Measurements from ENCODE around the gene LSM4. TPM values are rescaled to one million over a fixed set of nuclear protein-coding genes. Genes with fewer than 3 reads are reported as not detected.
A peak's percentile ranks its signal among the peaks of the same experiment; 100 is the strongest.

Gene LSM4
- total and polyA plus RNA-seq, 10 of the 15 experiments (the other 5 are each of a cell fraction or from before 2014, with no cell fraction given) = 12.6 to 652 (median 217) TPM

DNA sequence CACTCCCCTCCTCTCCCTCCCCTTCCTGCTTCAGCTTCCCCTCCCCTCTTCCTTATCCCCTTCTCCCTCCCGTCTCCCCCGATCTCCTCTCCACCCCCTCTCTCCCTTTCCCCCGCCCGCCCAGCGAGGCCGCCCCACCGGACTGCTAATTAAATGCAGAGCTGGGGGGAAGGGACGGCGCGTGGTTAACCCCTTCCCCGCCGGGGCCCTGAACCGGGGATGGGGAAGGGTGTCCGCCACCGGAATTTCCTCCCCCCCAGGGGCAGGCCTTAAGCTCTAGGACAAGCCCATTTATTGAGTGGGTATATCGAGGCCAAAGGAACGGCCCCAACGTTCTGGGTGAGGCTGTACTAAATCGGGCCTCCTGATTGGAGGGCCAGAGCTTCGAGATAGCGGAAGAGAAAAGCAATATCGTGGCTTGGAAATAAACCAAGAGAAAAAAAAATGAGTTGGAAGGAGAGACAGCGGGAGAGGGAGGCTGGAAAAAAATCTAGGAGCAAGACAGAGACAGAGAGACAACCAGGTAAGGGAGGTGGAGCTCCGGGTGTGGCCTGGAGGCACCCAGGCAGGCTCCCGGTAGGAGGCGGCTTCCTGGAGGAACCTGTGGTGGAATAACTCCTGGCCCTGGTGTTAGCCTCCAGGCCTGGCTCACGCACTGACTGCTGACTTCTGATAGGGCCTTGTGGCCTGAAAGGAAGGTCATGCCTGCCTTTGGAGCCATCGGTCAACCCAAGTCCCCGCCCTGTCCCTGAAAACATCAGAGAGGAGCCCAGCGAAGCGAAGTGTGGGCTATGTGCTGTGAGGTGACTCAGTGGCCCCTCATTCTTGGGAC, 29.9 kb downstream of the LSM4 start (continued):
- TF ChIP-seq CTCF (IDR thresholded peaks at IDR 0.05 in 2 of 3, conservative IDR thresholded peaks at IDR 0.05 in 1 of 3; ENCODE audit: control insufficient read depth in 2 of 3, extremely low read depth in 1 of 3, insufficient read depth in 1 of 3, low read depth in 3 of 3, low read length in 3 of 3) = no peak
- peak; percentile 24 for TF ChIP-seq E4F1 (IDR thresholded peaks at IDR 0.05; ENCODE audit: borderline replicate concordance, partially characterized antibody)
- TF ChIP-seq CBX3 (IDR thresholded peaks at IDR 0.05; ENCODE audit: borderline replicate concordance, low read depth) = no peak
- TF ChIP-seq IKZF1 (conservative IDR thresholded peaks at IDR 0.05) = peak; percentile 46
- no peak for TF ChIP-seq RUNX3 (IDR thresholded peaks at IDR 0.05; ENCODE audit: low read length)
- TF ChIP-seq TCF7 (IDR thresholded peaks at IDR 0.05; ENCODE audit: borderline replicate concordance) = no peak
- TF ChIP-seq SMARCA5 (IDR thresholded peaks at IDR 0.05) = peak; percentile 40
- TF ChIP-seq ATF7 (IDR thresholded peaks at IDR 0.05; ENCODE audit: low read depth) = no peak; the same call in 1 of the 2 replicates
- no peak for TF ChIP-seq SMAD1 (IDR thresholded peaks at IDR 0.05; ENCODE audit: low read depth, partially characterized antibody)
- peak; percentile 64 for TF ChIP-seq NFYB (IDR thresholded peaks at IDR 0.05; ENCODE audit: insufficient read depth, low read depth, low read length)
- TF ChIP-seq SKIL (IDR thresholded peaks at IDR 0.05; ENCODE audit: low read depth, poor library complexity, severe bottlenecking) = no peak
- TF ChIP-seq TARDBP (IDR thresholded peaks at IDR 0.05; ENCODE audit: borderline replicate concordance) = no peak
- peak; percentile 61; the same call in 1 of the 2 replicates for TF ChIP-seq ZNF217 (IDR thresholded peaks at IDR 0.05)
- TF ChIP-seq MTA2 (IDR thresholded peaks at IDR 0.05; ENCODE audit: low read depth) = 0 out of 2 replicates have a peak, but pooled peaks have one; percentile 37
- no peak for TF ChIP-seq ASH2L (IDR thresholded peaks at IDR 0.05; ENCODE audit: borderline replicate concordance, low read depth)
- no peak for TF ChIP-seq CHD2 (IDR thresholded peaks at IDR 0.05; ENCODE audit: borderline replicate concordance, low read depth, low read length)
- no peak for TF ChIP-seq NR2F1 (conservative IDR thresholded peaks at IDR 0.05)
- no peak for TF ChIP-seq ATF3 (IDR thresholded peaks at IDR 0.05; ENCODE audit: borderline replicate concordance, extremely low read depth, low read depth, low read length)
- TF ChIP-seq PAX8 (IDR thresholded peaks at IDR 0.05) = no peak
- no peak for TF ChIP-seq ZNF622 (IDR thresholded peaks at IDR 0.05)
- TF ChIP-seq, protein P1, sequence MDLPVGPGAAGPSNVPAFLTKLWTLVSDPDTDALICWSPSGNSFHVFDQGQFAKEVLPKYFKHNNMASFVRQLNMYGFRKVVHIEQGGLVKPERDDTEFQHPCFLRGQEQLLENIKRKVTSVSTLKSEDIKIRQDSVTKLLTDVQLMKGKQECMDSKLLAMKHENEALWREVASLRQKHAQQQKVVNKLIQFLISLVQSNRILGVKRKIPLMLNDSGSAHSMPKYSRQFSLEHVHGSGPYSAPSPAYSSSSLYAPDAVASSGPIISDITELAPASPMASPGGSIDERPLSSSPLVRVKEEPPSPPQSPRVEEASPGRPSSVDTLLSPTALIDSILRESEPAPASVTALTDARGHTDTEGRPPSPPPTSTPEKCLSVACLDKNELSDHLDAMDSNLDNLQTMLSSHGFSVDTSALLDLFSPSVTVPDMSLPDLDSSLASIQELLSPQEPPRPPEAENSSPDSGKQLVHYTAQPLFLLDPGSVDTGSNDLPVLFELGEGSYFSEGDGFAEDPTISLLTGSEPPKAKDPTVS (IDR thresholded peaks at IDR 0.05; ENCODE audit: low read depth, low read length) = no peak
